Stimulated activated CD4-positive, alpha-beta T cell treated with anti-CD3 and anti-CD28 coated beads, Interleukin-12 subunit alpha, Interleukin-12 subunit beta, amount 100 ng/mL, for 24 hours (primary cell): ENCODE data around the gene ITGB4.
A peak's percentile ranks its signal among the peaks of the same experiment; 100 is the strongest.

Source experiments
- DNase-seq, 2 experiments: peaks; one replicate each; pipeline ENCODE4 v3.0.0-alpha.2; 2020; ENCODE audit warnings: low read depth in 2 of 2

ITGB4 gene

GRCh38 chr17:75720656-75721462 lies at the start of gene ITGB4:
Gene ITGB4, plus strand, starts transcription at chr17:75721459. Its CDS starts 3,245 bp downstream, at chr17:75724704.
- DNase-seq, result peak; percentile 3 to 32

DNA sequence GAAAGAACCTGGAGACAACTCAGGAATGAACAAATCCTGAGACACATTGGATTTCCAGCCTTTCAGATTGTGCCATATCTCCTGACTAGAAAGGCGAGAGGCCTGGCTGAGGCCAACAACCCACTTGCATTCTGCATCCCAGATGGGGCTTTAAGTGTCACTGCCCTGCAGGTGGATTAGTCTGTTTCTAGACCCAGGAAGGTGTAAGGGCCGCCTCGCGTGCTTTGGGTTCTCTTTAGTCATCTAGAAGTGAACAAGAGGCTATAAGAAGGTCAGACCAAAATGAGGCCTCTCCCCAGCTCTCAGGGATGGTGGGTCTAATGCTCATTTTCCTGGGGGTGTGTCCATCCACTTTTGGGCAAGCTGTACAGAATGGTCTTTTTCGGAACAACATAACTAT lies 49.2 kb upstream of the ITGB4 start:
- no peak for DNase-seq

DNA sequence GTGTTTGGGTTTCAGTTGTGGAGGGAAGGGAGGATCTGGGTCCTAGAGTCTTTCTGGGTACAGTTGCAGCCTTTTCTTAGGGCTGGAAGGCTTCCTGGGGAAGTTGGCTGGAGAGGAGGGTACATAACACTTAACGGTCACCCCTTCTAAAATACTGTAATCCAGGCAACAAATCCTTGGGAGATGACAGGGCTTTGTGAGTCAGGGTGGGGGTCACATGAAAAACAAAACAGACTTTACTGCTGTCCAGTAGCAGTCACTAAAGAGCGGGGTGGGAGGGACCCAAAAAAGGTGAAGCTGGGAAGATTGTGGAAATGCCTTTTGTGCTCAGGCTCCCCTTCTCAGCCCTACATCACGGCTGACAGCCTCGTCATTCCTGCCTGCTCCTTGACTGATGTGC lies 47.8 kb upstream of the ITGB4 start:
- DNase-seq, result no peak

- DNase-seq, result no peak
Measured at GRCh38 chr17:75676461-75676860, 44.8 kb upstream of the ITGB4 start.

DNA sequence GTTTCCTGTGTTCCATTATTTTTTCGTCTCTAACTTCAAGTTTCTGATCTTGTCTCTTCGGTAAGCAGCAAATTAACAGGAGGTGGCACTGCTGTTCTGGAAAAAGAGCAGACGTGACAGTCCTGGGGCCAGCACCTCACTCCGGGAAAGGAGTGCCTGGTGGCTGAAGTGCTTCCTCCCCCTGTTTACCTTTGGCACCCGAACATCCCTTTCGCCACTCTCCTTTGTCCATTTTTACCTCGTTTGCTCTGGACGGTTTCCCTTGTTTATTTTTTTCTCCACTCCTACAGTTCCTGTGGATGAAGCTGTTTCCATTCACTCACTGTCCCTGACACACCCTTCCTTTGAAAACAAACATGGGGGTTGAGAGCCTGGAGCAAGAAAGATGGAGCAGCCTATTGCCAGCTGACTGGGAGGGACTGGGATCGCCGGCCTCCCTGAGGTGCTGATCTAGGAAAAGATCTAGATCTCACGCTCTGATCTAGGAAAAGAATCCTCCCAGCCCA lies 41.5 kb upstream of the ITGB4 start:
- no peak for DNase-seq

DNA sequence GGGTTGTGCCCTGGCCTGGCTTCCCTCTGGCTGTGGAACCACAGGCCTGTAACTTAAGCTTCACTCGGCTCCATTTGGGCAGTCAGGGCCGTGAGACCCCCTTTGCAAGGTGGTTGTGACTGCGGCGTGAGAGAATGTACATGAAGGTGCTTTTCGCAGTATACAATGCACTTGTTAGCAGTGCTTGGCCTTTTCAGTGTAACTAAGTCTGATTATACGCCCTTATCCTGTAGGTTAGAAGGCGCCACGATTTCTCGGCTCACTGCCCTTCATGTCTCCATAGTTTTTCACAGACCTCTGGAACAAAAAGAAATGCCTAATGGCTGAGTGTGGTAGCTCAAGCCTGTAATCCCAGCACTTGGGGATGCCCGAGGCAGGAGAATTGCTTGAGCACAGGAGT lies 40.8 kb upstream of the ITGB4 start:
- DNase-seq, result no peak

DNA sequence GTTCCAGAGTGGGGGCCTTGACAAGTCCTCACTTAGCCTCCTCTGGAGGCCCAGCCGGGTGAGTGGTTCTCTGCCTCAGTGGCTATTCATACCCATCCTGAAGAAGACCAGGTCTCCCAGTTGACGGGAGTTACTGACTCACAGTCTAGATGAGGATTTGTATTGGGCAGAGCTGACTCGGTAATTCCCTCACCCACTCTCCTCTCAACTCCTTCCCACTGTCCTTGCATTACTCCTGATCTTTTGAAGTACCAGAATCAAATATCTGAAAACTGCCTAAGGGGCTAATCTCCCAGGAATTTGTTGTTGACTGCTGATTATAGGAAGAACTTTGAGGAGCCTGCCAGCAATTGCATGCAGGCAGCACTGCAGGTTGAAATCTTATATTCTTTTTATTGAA lies 40.0 kb upstream of the ITGB4 start:
- no peak for DNase-seq

DNA sequence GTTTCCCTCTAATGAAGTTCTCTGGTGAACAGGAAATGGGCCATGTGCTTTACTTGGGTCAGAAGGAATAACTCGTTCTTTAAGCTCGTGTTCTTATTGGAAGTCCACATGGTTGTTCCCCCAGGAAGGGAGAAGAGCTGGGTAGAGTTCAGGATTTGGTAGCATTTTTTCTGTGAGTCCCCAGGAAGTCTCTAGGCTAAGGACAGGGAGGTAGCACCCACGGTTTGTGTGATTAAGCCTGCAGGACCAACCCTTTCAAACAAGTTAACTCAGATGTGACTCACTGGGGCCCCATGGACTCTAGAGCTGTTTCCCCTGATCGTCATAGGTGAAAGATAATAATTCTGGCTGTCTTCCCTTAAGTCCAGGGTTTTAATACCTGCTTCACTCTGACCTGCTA lies 37.7 kb upstream of the ITGB4 start:
- DNase-seq, result no peak

- no peak for DNase-seq
Measured at GRCh38 chr17:75684249-75684648, 37.0 kb upstream of the ITGB4 start.

- DNase-seq, result no peak
Measured at GRCh38 chr17:75684924-75685323, 36.3 kb upstream of the ITGB4 start.

DNA sequence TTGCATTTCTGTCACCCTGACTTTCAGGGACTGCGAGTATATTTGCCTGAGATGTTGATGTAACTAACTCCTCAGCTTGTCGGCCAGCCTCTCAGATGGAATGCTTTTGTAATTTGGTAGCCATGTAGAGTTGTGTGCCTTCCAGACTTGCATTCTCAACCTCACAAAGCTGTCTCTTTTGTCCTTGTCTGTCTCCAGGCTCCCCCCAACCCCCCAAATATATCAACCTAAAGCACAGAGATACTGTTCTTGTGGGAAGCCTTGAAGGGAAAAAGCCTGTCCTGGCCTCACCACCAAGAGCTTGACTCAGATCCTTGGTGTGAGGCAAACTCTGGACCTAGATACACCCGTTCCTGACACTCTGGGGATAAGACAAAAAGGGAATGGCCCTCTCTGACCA lies 35.8 kb upstream of the ITGB4 start:
- no peak for DNase-seq

GRCh38 chr17:75688209-75688825 lies 32.9 kb upstream of the ITGB4 start:
- no peak for DNase-seq

DNA sequence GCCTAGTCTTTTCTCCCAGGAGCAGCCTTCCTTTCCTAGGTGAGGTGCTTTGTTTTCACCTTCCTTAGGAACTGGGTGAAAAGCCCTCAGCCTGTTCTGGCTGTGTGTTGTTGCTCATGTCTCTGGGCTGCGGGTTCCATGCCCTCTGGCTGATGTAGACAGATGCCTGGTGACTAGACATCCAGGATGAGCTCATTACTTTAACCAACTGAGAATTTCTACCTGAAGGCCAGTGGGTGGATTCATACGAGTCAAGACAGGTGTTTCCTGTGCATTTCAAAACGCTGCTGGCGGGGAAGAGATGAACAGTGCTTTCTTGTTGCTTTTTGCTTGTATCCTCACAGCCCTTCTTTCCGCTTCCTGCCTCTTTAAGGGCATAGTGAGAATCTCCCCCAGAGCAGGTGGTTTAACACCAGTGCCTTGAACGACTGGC lies 31.8 kb upstream of the ITGB4 start:
- DNase-seq, result peak in 1 of 2 experiments; percentile 9

- DNase-seq, result peak in 1 of 2 experiments; percentile 42
Measured at GRCh38 chr17:75691371-75691791, 29.9 kb upstream of the ITGB4 start.

- no peak for DNase-seq
Measured at GRCh38 chr17:75691801-75692626, 29.2 kb upstream of the ITGB4 start.

- DNase-seq, result no peak
Measured at GRCh38 chr17:75692976-75693375, 28.3 kb upstream of the ITGB4 start.

DNA sequence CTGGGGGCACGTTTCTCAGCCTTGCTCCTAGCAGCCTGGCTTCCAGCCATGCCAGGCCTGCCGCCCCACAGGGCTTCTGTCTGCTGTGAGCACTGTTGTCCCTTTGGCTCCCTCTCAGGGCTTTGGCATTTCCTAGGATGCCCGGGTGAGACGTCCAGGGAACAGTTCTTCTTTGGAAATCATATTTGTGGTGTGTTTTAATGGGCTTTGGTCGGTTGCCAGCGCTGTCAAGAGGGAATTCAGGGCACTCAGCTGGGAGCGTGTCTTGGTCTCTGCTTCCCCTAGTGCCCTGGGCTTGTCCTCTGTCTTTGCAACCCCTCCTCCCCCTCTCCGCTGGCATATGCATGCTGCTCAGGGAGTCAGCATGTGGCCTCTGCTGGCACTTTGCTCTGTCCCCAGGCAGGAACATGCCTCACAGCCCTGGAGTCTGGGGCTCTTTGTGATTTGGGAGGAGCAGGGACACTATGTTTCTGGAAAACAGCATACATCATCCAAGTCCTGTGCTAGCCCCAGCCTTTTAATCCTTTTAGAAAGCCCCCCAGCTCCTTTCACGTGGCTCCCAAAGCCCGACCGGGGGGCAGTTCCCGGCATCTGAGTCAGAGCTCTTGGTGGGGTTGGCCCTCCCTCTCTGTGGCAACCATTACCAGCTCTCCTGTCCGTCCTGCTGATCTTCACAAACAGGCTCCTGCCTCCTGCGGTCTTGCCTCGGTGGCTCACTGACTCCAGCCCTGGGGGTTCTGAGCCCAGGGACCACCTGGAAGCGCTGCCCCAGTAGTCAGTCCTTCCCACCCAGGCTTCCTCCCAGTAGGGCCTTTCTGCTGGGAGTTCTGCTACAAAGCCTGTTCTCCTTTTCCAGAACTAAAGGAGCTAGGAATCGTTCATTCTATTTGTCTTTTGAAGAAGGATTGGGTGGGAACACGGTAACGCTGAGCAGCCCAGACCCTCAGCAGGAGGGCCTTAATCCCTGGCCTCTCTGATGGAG lies 27.5 kb upstream of the ITGB4 start:
- no peak for DNase-seq

DNA sequence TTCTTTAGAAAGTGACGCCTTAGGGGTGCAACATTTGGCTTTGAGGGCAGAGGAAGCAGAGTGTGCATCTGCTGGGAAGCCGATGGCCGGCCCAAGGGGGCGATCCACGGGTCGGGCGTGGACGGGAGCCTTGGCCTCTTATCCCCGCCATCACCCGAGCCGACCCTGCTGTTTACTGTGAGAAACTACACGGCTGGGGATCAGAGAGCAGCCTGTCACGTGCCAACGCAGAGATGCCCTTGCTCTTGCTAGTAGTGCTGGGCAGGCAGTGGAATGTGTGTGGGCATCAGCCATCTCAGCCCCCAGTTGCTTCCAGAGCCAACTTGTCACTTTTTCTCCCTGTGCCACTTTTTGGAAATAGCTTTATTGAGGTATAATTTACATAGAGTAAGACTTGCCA lies 26.7 kb upstream of the ITGB4 start:
- no peak for DNase-seq

GRCh38 chr17:75695141-75695829 lies 26.0 kb upstream of the ITGB4 start:
- no peak for DNase-seq

- DNase-seq, result no peak
Measured at GRCh38 chr17:75695830-75696271, 25.4 kb upstream of the ITGB4 start.
